ENCODE results near the gene TMEM271.
"Not testable (repeated sequence)": the region's sequence is repeated elsewhere in the genome, so short reads cannot be mapped to it uniquely, and the experiment has no call there.

TMEM271 gene

GRCh38 chr4:560731-561291 is 15.3 kb downstream of the TMEM271 start:
- DNase-seq, result no peak

GRCh38 chr4:560061-560460 is 16.0 kb downstream of the TMEM271 start:
- DNase-seq, result no peak

- DNase-seq, result no peak
Measured at GRCh38 chr4:555566-556275, 20.4 kb downstream of the TMEM271 start.

- not testable (repeated sequence) for DNase-seq
Measured at GRCh38 chr4:554793-555320, 21.2 kb downstream of the TMEM271 start.

DNA sequence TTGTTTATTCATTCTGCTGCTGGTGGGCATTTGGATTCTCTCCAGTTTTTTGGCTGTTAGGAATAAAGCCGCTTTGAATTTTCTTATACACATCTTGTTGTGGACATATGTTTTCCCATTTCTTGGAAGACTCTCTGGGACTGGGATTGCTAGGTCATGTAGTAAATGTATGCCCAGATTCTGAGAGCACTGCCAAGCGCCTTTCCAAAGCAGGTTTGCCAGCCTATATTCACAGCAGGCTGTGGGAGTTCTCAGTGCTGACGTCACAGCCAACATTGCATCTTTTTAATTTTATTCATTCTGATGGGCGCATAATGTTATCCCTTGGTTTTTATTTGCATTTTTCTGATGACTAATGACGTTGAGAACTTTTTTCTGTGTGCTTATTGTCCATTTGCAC is 24.1 kb downstream of the TMEM271 start:
- DNase-seq, result no peak

DNA sequence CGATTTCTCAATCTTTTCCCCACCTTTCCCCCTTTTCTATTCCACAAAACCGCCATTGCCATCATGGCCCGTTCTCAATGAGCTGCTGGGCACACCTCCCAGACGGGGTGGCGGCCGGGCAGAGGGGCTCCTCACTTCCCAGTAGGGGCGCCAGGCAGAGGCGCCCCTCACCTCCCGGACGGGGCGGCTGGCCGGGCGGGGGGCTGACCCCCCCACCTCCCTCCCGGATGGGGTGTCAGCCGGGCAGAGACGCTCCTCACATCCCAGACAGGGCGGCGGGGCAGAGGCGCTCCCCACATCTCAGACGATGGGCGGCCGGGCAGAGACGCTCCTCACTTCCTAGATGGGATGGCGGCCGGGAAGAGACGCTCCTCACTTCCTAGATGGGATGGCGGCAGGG is 25.8 kb downstream of the TMEM271 start:
- DNase-seq, result not testable (repeated sequence)

GRCh38 chr4:548976-549375 is 27.1 kb downstream of the TMEM271 start:
- DNase-seq, result no peak

DNA sequence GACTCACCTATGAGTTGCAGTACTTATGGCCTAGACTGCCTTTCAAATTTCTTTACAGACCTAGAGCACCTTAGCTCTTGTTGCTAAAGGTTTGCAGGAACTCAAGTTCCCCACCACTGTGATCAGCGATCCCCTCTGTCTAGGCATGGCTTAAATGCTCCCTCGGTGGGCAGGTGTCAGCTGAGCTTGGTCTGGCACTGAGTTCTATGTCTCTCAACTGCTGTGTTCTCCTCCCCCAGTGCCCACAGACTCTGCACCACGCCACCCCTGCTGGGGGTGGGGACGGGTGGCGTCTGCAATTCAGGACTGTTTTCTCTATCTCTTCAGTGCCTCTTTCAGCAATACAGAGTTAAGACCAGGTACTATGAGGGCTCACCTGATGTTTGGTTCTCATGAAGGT is 30.5 kb downstream of the TMEM271 start:
- DNase-seq, result no peak

DNA sequence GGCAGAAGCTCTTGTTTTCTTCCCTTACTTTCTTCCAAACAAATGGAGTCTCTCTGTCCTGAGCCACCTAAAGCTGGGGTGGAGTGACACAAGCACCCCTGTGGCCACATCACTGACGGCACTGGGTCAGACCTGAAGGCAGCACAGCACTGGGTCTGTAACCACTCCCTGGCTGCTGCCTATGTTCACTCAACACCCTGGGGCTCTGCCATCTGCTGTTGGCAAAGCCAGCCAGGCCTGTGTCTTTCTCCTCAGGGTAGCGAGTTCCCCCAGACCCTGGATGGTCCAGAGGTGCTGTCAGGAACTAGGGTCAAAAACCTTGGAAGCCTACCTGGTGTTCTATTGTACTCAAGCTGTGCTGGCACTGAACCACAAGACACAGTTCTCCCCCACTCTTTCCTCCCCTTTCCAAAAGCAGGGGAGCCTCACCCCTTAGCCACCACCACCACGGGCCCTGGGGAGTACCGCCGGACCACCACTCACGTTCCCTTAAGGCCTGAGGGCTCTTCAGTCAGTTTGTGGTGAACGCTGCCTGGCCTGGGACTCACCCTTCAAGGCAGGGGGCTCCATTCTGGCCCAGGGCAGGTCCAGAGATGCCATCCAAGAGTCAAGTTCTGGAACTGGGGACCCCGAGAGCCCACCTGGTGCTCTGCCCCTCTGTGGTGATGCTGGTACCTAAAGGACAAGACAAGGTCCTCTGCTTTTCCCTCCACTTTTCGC is 31.5 kb downstream of the TMEM271 start:
- no peak for DNase-seq

DNA sequence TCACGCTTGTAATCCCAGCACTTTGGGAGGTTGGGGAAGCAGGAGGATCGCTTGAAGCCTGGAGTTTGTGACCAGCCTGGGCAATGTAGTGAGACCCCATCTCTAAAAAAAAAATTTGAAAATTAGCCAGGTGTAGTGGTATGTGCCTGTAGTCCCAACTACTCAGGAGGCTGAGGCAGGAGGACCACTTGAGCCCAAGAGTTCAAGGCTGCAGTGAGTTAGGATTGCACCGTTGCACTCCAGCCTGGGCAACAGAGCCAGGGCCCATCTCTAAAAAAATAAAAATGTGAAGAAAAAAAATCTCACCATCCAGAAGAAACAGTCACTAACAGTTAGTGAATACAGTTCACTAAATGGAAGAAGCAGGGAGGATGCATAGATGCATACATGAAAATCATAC is 34.8 kb downstream of the TMEM271 start:
- no peak for DNase-seq

- no peak for DNase-seq
Measured at GRCh38 chr4:538542-539142, 37.5 kb downstream of the TMEM271 start.

DNA sequence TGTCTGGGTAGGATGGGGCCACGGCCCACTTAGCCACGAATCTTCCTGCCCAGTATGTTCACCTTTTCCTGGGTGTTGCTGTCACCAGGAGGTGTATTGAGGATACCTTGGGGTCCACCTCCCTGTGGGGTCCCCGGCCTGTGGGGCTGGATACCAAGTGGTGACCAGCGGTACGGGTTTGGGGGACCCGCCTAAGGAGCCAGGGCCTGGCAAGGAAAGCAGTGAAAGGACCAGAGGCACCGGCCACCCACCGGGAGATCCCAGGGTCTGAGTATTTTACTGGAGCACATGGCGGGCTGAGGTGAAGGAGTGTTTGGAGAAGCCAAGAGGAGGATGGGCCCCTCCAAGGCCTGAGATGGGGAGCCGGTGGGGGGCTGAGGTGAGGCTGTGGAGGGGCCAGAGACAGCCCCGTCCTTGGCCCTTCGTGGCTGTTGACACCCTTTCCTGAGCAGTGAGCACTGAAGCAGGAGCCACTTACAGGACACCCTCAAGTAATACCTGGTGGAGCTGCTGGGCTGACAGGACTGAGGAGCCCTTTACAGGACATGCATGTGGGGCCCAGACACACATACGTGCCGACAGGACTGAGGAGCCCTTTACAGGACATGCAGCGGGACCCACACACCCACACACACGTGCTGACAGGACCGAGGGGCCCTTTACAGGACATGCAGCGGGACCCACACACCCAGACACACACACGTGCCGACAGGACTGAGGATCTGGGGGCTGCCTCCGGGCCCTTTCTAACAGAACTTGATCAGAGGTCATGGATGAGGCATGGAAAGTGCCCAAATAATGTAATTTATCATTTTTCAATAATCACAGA is 38.4 kb downstream of the TMEM271 start:
- DNase-seq, result no peak

DNA sequence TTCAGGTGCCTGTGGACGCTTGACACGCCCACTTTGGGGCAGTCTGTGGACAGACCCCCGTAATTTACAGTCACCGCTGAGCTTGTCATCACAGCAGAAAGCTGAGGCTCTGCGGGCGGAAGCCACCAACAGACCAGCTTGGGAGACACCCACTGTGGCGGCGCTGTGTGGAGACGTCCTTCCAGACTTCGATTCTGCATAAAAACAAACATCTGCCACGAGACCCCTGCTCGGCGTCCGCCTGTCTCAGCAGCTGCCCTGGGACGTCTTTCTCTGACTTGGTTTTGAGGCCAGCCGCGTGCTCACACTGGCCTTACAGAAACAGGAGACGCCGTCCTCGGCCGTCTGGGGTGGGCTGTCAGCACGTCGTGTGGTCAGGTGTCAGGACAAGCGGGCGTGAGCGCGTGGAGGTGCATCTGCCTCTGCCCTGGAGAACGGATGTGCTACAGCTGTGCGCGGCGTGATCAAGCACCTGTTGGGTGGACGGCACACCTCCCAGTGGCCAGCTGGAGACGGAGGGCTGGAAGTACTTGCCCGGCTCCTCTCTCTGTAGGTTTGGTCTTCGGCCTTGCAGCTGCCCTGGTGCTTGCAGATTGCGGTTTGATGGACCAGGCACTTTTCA is 39.6 kb downstream of the TMEM271 start:
- DNase-seq, result no peak

DNA sequence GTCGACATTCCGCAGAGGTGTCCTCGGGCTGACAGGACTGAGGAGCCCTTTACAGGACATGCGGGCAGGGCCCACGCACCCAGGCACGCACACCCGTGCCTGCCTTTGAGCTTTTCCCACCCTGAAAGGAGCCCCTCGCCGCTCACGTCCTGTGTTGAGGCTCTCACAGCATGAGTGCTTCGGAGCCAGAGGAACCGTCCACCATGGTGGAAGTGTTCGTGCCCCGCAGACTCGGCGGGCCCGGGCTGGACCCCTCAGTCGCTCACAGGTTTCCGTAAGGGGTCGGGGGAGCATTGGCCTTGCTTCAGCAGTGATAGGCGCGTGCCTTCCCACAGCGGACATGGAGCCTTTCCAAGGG is 40.2 kb downstream of the TMEM271 start:
- no peak for DNase-seq

DNA sequence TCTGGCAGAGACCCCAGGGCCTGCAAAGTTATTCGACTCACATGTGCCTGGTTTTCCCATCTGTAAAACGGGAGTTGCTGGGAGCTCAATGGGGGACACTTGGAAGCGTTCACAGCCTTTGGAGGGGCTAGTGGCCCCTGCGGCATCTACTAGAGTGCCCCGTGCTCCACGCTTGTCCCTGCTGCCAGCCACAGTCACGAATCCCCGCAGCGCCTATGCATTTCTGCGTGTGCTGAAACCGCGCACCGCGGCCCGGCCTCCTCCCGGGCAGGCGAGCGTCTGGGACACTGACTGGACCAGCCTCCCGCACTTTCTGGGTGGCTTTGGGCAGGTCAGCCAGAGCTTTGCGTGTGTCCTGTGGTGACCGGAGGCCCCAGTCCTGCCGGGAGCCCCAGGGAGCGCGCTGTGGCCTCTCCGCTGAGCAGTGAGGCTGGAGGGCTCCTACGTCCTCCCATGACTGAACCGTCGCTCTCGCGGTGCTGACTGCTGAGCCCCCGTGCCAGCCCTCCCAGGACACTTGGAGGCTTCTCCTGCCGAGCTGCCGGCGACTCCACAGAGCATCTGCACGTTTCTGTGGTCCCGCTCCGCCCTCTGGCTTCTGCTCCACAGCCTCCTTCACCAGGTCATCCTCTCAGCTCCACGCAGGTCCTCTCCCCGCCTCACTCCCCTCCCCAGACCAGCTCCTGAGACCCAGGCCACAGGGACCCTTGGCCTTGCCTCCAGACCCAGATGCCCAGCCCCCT is 40.7 kb downstream of the TMEM271 start:
- DNase-seq, result no peak

GRCh38 chr4:534576-535151 is 41.4 kb downstream of the TMEM271 start:
- DNase-seq, result no peak

DNA sequence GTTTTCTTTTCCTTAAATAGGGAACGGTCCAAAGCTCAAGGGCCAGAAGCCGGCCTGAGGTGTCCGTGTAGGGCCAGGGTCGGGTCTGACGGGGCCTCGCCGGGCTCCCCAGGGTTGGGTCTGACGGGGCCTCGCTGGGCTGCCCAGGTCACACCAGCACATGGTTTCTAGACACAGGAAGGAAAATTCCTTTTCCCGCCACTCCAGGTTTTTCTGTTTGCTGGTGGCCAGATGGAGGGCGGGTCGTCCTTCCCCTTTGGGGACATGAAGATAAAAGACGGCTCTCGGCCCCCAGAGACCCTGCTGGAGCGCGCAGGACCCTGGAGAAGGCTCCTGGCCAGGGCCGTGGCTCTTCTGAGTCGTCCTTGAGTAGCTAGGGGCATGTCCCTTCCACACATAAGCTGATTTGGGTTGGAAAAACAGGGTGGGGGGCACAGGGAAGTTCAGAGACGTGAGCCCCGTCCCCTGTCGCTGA is 42.0 kb downstream of the TMEM271 start:
- peak in 1 of 2 experiments; percentile 13 for DNase-seq

- peak in 1 of 2 experiments; percentile 10 for DNase-seq
Measured at GRCh38 chr4:533318-534100, 42.6 kb downstream of the TMEM271 start.

DNA sequence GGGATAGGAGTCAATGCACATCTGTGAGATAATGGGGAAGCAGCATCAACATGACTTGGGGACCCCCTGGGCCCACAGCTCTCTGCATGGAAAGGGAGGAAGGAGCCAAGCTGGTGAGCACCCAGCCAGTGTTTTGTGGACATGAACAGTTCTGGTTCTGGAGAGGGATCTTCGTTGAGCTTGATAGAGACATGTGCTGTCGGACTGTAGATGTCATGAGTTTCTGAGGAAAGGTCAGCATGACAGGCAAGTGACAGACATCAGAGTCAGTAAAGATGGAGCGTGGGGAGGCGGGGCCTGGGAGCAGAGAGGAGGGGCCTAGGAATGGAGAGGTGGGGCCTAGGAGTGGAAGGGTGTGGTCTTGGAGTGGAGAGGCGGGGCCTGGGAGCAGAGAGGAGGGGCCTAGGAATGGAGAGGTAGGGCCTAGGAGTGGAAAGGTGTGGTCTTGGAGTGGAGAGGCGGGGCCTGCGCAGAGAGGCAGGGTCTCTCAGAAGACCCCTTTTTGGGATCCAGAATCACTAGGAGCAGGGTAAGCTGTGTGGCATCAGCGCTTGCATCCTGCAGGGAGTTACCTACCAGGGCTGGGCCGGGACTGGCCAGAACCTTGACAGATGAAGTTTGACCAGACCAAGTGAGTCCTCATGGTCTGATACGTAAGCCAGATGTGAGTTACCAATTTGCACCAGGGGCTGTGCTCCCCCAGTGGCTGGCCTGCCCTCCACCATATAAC is 43.3 kb downstream of the TMEM271 start:
- DNase-seq, result peak; percentile 24 to 27

Data from activated T-cell treated with anti-CD3 and anti-CD28 coated beads, Interleukin-2, amount 50 U/mL, for 48 hours (primary cell).